Gastrocnemius medialis (tissue), 4 donors: ENCODE measurements around the gene SSNA1. TPM values are rescaled to one million over a fixed set of nuclear protein-coding genes. Genes with fewer than 3 reads are reported as not detected.

Experiments
- ATAC-seq, 2 donors: fragments of 150-250 bp; one replicate each; pipeline ENCODE4 v1.9.1; 2016
- DNase-seq, 2 donors: peaks; one replicate each; pipeline ENCODE4 v3.0.0-alpha.2; 2019
- H3K27ac ChIP-seq, 4 donors: fragments of 200-600 bp; sonication (generic); 1 replicate in 1 of 4; 2 replicates in 3 of 4; pipeline ENCODE4 v1.5.1; 2016 to 2018; ENCODE audit warnings: mild to moderate bottlenecking in 2 of 4, moderate library complexity in 1 of 4
- H3K27me3 ChIP-seq, 3 donors: fragments of 200-600 bp; sonication (generic) in 2 of 3; 1 replicate in 1 of 3; 2 replicates in 2 of 3; pipeline versions ENCODE4 v1.5.1 to v1.6.0; 2016 to 2019; ENCODE audit warnings: mild to moderate bottlenecking in 1 of 3, moderate library complexity in 1 of 3
- H3K36me3 ChIP-seq, 2 donors: fragments of 200-600 bp; sonication (generic) in 1 of 2; one replicate each; pipeline ENCODE4 v1.5.1; 2017 to 2018
- H3K4me1 ChIP-seq, 2 donors: fragments of 200-600 bp; sonication (generic) in 1 of 2; one replicate each; pipeline ENCODE4 v1.5.1; 2016 to 2017; ENCODE audit warnings: mild to moderate bottlenecking in 2 of 2
- H3K4me3 ChIP-seq, 4 donors: fragments of 200-600 bp; sonication (generic) in 3 of 4; 1 replicate in 1 of 4; 2 replicates in 3 of 4; pipeline ENCODE4 v1.5.1; 2016 to 2019; ENCODE audit warnings: mild to moderate bottlenecking in 2 of 4
- H3K9me3 ChIP-seq, 3 donors: fragments of 200-600 bp; sonication (generic) in 2 of 3; 1 replicate in 1 of 3; 2 replicates in 2 of 3; pipeline ENCODE4 v1.5.1; 2016 to 2019
- CTCF ChIP-seq, 5 experiments: fragments of 450-650 bp in 3 of 5; fragments of 200-600 bp in 2 of 5; sonication (generic) in 2 of 5; IDR thresholded peaks in 4 of 5; conservative IDR thresholded peaks in 1 of 5; 1 replicate in 4 of 5; 2 replicates in 1 of 5; pipeline ENCODE4 v1.5.1; 2016 to 2019; ENCODE audit warnings: antibody characterized with exemption in 5 of 5, mild to moderate bottlenecking in 3 of 5, moderate library complexity in 3 of 5
- POLR2A ChIP-seq, 2 donors: fragments of 450-650 bp; IDR thresholded peaks; one replicate each; pipeline ENCODE4 v1.6.1; 2017; ENCODE audit warnings: antibody characterized with exemption in 2 of 2, mild to moderate bottlenecking in 2 of 2, moderate library complexity in 2 of 2
- in situ Hi-C, 4 donors: fragments of 200-750 bp; cut with MboI; loops; one replicate each; pipeline versions ENCODE4 v1.15.0 to v1.8.0; 2017; ENCODE audit warnings: low sequenced_read_pairs in 4 of 4
- intact Hi-C: fragments of 100-400 bp; cut with DNase I; formaldehyde crosslinking; loops from one replicate; pipeline ENCODE4 v1.15.1; 2023; ENCODE audit warnings: low total_unique reads
- total RNA-seq, 4 donors: library from RNA; depleted of rRNA; stranded (reverse); fragments of >200 nt; gene quantifications; one replicate each; pipeline versions ENCODE4 v1.1.0 to v1.2.3, GENCODE V29; 2016

The SSNA1 gene
- total RNA-seq, 4 donors from 2014 or later, result 73.3 to 164 (median 94.4) TPM

DNA sequence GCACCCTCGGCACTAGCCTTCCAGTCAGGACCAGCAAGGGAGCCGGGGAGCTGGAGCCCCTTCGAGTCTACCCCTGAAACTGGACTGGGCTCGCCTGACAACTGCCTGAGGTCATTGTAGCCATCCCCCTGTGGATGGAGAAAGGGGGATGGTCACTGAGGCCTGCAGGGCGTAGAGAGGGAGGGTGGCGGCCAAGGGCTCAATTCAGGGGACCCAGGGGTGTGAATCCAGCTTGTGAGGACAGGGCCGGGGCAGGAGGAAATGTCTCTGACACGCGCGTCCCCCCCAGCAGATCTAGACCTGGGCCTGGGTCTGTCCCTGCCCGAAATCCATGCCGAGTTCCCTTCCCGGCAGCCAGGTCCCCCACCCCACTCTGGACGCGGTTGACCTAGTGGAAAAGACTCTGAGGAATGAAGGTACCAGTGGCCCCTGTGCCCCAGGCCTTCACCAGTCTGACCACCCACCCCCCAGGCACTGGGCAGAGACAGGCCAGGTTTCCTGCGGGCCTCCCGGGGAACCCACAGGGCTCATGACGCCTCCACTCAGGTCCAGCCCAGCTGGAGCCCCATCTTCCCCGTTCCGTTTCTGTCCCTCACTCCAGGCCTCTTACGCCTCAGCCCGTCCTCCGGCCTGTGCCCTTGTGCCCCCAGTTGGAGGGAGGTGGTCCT is 43.0 kb downstream of the SSNA1 start:
- DNase-seq (no peak), ATAC-seq (no peak)
- Histone ChIP-seq H3K27ac (no peak overlapping the region), H3K4me1 (peaks cover 6 to 12% of the 10 kb centered on the region in 2 donors), H3K4me3 (no peak overlapping the region), H3K27me3 (peaks cover 28 to 55% (median 31%) of the 10 kb centered on the region in 3 donors), H3K9me3 (no peaks in the 10 kb centered on the region), H3K36me3 (no peaks in the 10 kb centered on the region)
- TF ChIP-seq CTCF (IDR thresholded peaks at IDR 0.05 in 4 of 5, conservative IDR thresholded peaks at IDR 0.05 in 1 of 5) (no peak), POLR2A (IDR thresholded peaks at IDR 0.05) (no peak)
- intact Hi-C loops, result loop anchor here (10.0 kb wide), 1 partner anchor 447 kb away; no protein-coding TSS in a partner anchor
- in situ Hi-C loops, result loop anchor here in 2 of 4 donors (10.0 kb wide), 1 partner anchor 117 kb away; the partner anchor contains the start of gene DPP7 (in 2 of the 2)

GRCh38 chr9:137232101-137232500 is 43.6 kb downstream of the SSNA1 start:
- H3K4me1 ChIP-seq, result peaks cover 12 to 18% of the 10 kb centered on the region in 2 donors
- TF ChIP-seq POLR2A (IDR thresholded peaks at IDR 0.05) (no peak), CTCF (IDR thresholded peaks at IDR 0.05 in 4 of 5, conservative IDR thresholded peaks at IDR 0.05 in 1 of 5) (no peak)
- DNase-seq (no peak), ATAC-seq (no peak)
- H3K4me3 ChIP-seq, result no peak overlapping the region
- H3K36me3 ChIP-seq, result no peaks in the 10 kb centered on the region
- in situ Hi-C loops (loop anchor here in 2 of 4 donors (10.0 kb wide), 1 partner anchor 117 kb away; the partner anchor contains the start of gene DPP7 (in 2 of the 2)), intact Hi-C loops (loop anchor here (10.0 kb wide), 1 partner anchor 447 kb away; no protein-coding TSS in a partner anchor)
- no peaks in the 10 kb centered on the region for H3K9me3 ChIP-seq
- peaks cover 28 to 55% (median 29%) of the 10 kb centered on the region in 3 donors for H3K27me3 ChIP-seq
- no peak overlapping the region for H3K27ac ChIP-seq

DNA sequence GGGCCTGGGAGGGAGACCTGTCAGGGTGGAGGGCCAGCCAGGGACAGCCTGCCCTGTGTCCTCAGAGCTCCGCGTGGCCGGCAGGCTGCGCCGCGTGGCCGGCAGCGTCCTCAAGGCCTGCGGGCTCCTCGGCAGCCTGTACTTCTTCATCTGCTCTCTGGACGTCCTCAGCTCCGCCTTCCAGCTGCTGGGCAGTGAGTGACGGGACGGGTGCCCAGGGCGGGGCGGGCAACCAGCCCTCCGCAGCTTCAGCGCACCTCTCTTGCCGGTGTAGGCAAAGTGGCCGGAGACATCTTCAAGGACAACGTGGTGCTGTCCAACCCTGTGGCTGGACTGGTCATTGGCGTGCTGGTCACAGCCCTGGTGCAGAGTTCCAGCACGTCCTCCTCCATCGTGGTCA is 44.0 kb downstream of the SSNA1 start:
- Histone ChIP-seq H3K4me3 (no peak overlapping the region), H3K9me3 (no peaks in the 10 kb centered on the region), H3K27ac (no peak overlapping the region), H3K36me3 (no peaks in the 10 kb centered on the region), H3K4me1 (peaks cover 16 to 22% of the 10 kb centered on the region in 2 donors), H3K27me3 (peaks cover 25 to 55% (median 29%) of the 10 kb centered on the region in 3 donors)
- in situ Hi-C loops (loop anchor here in 2 of 4 donors (10.0 kb wide), 1 partner anchor 118 kb away; the partner anchor contains the start of gene DPP7 (in 2 of the 2)), intact Hi-C loops (loop anchor here (10.0 kb wide), 1 partner anchor 448 kb away; no protein-coding TSS in a partner anchor)
- DNase-seq (no peak), ATAC-seq (no peak)
- TF ChIP-seq POLR2A (IDR thresholded peaks at IDR 0.05) (no peak), CTCF (IDR thresholded peaks at IDR 0.05 in 4 of 5, conservative IDR thresholded peaks at IDR 0.05 in 1 of 5) (no peak)

DNA sequence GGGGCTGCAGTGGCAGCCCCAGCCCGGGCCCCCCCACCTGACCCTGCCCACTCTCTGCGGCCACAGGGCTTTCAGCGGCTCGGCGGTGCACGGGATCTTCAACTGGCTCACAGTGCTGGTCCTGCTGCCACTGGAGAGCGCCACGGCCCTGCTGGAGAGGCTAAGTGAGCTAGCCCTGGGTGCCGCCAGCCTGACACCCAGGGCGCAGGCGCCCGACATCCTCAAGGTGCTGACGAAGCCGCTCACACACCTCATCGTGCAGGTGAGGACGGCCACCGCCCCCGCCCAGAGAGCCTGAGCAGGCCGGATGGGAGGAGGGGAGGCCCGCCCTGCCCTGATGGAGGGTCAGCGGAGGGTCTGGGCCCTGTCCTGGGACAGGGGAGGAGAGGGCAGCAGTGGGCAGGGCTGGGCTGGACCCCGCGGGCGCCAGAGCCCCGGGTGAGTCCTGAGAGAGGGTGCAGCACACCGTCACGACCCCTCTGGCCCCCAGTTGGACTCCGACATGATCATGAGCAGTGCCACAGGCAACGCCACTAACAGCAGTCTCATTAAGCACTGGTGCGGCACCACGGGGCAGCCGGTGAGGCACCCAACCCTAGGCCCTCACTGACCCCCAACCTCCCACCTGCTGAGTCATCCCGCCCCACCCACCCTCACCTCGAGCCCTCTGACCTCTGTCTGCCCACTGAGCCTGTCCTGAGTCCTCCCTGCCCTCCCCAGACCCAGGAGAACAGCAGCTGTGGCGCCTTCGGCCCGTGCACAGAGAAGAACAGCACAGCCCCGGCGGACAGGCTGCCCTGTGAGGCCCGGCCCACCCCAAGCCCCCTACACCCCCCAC is 44.9 kb downstream of the SSNA1 start:
- in situ Hi-C loops (loop anchor here in 2 of 4 donors (10.0 kb wide), 1 partner anchor 119 kb away; the partner anchor contains the start of gene DPP7 (in 2 of the 2)), intact Hi-C loops (loop anchor here (10.0 kb wide), 1 partner anchor 449 kb away; no protein-coding TSS in a partner anchor)
- no peak for ATAC-seq
- Histone ChIP-seq H3K36me3 (no peaks in the 10 kb centered on the region), H3K4me3 (no peak overlapping the region), H3K9me3 (no peaks in the 10 kb centered on the region), H3K4me1 (peaks cover 23 to 31% of the 10 kb centered on the region in 2 donors), H3K27ac (no peak overlapping the region), H3K27me3 (peaks cover 21 to 47% (median 26%) of the 10 kb centered on the region in 3 donors)
- TF ChIP-seq CTCF (IDR thresholded peaks at IDR 0.05 in 4 of 5, conservative IDR thresholded peaks at IDR 0.05 in 1 of 5) (no peak), POLR2A (IDR thresholded peaks at IDR 0.05) (no peak)
- DNase-seq, result no peak
